Measurements from ENCODE around the gene PTPRB.
A peak's percentile ranks its signal among the peaks of the same experiment; 100 is the strongest.

The PTPRB gene

GRCh38 chr12:70590549-70591226, 46.5 kb downstream of the PTPRB start:
- no peak for DNase-seq

- peak; percentile 79 for DNase-seq
These were observed 47.2 kb downstream of the PTPRB start for GRCh38 chr12:70590051-70590450.

- no peak for DNase-seq
These were observed 52.9 kb downstream of the PTPRB start for GRCh38 chr12:70584332-70584731.

- no peak for DNase-seq
These were observed 54.0 kb downstream of the PTPRB start for GRCh38 chr12:70583251-70583650.

- no peak for DNase-seq
These were observed 56.0 kb downstream of the PTPRB start for GRCh38 chr12:70581208-70581607.

- no peak for DNase-seq
These were observed 60.0 kb downstream of the PTPRB start for GRCh38 chr12:70577283-70577634.

GRCh38 chr12:70576341-70577282, 60.6 kb downstream of the PTPRB start:
- no peak for DNase-seq

- DNase-seq = no peak
These were observed 65.4 kb downstream of the PTPRB start for GRCh38 chr12:70571705-70572268.

- DNase-seq = no peak
These were observed 66.2 kb downstream of the PTPRB start for GRCh38 chr12:70571029-70571428.

GRCh38 chr12:70561550-70561949, 75.7 kb downstream of the PTPRB start:
- DNase-seq = no peak

- no peak for DNase-seq
These were observed 76.6 kb downstream of the PTPRB start for GRCh38 chr12:70560671-70561070.

- no peak for DNase-seq
These were observed 77.8 kb downstream of the PTPRB start for GRCh38 chr12:70559390-70559789.

- DNase-seq = no peak
These were observed 79.5 kb downstream of the PTPRB start for GRCh38 chr12:70557583-70558191.

GRCh38 chr12:70556179-70556869, 80.9 kb downstream of the PTPRB start:
- DNase-seq = no peak

GRCh38 chr12:70555081-70555480, 82.1 kb downstream of the PTPRB start:
- DNase-seq = no peak

- no peak for DNase-seq
These were observed 83.8 kb downstream of the PTPRB start for GRCh38 chr12:70553391-70553859.

GRCh38 chr12:70551731-70552130, 85.5 kb downstream of the PTPRB start:
- no peak for DNase-seq

GRCh38 chr12:70550180-70550577, 87.0 kb downstream of the PTPRB start:
- no peak for DNase-seq

GRCh38 chr12:70549340-70550179, 87.7 kb downstream of the PTPRB start:
- no peak for DNase-seq

- no peak for DNase-seq
These were observed 93.8 kb downstream of the PTPRB start for GRCh38 chr12:70543444-70543843.

- no peak for DNase-seq
These were observed 96.2 kb downstream of the PTPRB start for GRCh38 chr12:70540996-70541395.

GRCh38 chr12:70536650-70537049, 100.6 kb downstream of the PTPRB start:
- DNase-seq = no peak
